HFF-Myc (cell line): ENCODE measurements around the gene CEMP1.
A peak's percentile ranks its signal among the peaks of the same experiment; 100 is the strongest.

Source experiments
- DNase-seq: peaks from one replicate; pipeline ENCODE4 v3.0.0-alpha.2; 2011; ENCODE audit warnings: low read depth; ENCODE audit errors: extremely low read depth
- H3K4me3 ChIP-seq: replicated peaks from 2 replicates; pipeline ENCODE4 v1.5.1; 2011; ENCODE audit warnings: low read depth, mild to moderate bottlenecking, control low read depth, low read length
- TF ChIP-seq, protein P1 (sequence below): IDR thresholded peaks from 2 replicates; pipeline ENCODE4 v1.5.1; 2012; ENCODE audit warnings: mild to moderate bottlenecking, low read depth, low read length, control low read depth; ENCODE audit errors: missing control alignments

CEMP1 gene

GRCh38 chr16:2501946-2502895, 29.0 kb downstream of the CEMP1 start:
- H3K4me3 ChIP-seq, result no peak overlapping the region
- no peak for DNase-seq
- TF ChIP-seq, protein P1, sequence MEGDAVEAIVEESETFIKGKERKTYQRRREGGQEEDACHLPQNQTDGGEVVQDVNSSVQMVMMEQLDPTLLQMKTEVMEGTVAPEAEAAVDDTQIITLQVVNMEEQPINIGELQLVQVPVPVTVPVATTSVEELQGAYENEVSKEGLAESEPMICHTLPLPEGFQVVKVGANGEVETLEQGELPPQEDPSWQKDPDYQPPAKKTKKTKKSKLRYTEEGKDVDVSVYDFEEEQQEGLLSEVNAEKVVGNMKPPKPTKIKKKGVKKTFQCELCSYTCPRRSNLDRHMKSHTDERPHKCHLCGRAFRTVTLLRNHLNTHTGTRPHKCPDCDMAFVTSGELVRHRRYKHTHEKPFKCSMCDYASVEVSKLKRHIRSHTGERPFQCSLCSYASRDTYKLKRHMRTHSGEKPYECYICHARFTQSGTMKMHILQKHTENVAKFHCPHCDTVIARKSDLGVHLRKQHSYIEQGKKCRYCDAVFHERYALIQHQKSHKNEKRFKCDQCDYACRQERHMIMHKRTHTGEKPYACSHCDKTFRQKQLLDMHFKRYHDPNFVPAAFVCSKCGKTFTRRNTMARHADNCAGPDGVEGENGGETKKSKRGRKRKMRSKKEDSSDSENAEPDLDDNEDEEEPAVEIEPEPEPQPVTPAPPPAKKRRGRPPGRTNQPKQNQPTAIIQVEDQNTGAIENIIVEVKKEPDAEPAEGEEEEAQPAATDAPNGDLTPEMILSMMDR, result no peak

DNA sequence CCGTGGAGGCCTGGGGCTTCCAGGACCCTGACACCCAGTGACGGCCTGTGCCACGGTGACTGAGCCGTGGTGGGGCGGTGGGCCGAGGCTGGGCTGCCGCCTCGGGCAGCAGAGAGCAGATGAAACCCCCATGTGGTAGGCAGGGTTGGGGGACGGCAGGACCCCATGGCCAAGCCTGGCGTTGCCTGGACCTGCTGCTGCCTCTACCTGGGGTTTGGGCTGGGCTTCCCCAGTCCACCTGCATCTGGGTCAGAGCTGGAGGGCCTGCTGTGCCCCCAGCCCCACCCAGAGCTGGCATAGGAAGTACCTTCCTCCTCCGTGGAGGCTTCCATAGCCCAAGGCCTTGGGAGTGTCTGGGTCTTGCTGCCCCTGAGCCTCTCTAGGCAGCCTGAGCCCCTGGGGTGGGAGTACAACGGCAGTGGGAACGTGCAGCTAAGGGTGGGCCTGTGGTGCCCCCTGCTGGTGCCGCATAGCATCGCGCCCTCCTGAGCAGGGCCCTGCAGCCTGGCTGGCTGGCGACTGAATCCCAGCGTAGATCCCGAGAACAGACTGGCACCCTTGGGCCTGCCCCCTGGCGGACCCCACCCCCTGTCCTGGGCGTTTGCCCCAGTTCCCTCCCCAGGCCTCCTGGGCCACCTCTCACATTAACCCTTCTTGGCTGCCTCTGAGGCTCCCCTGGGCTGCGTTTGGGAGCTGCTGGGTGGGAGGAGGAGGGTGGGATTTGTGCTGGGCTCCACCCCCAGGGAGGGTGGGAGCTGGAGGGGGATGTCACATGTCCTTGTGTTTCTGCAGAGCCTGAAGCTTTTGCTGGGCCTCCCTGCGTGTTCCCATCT, 30.1 kb downstream of the CEMP1 start:
- H3K4me3 ChIP-seq, result no peak overlapping the region
- TF ChIP-seq, protein P1, result peak; percentile 97
- DNase-seq, result peak; percentile 35

- no peak for DNase-seq
- no peak overlapping the region for H3K4me3 ChIP-seq
- TF ChIP-seq, protein P1, result no peak
These were observed 30.7 kb downstream of the CEMP1 start for GRCh38 chr16:2500430-2500917.

- no peak for DNase-seq
- TF ChIP-seq, protein P1, result no peak
- no peak overlapping the region for H3K4me3 ChIP-seq
These were observed 31.2 kb downstream of the CEMP1 start for GRCh38 chr16:2499890-2500429.

DNA sequence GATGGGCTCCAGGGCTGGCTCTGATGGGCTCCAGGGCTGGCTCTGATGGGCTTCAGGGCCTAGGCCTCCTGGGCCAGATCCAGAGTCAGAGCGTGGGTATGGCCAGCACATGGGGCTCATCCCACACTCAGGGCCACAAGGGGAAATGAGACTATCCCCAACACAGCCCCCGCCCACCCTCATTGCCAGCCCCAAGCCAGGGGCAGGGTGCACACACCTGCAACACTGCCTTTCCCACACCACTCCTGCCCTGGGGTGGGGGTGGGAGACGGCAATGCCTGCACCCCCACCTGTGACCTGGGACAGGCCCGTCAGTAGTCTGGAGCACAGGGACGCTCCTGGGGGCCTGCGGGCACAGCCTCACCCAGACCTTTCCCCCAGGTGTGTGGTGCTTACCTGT, 31.8 kb downstream of the CEMP1 start:
- H3K4me3 ChIP-seq, result no peak overlapping the region
- DNase-seq, result no peak
- TF ChIP-seq, protein P1, result no peak

DNA sequence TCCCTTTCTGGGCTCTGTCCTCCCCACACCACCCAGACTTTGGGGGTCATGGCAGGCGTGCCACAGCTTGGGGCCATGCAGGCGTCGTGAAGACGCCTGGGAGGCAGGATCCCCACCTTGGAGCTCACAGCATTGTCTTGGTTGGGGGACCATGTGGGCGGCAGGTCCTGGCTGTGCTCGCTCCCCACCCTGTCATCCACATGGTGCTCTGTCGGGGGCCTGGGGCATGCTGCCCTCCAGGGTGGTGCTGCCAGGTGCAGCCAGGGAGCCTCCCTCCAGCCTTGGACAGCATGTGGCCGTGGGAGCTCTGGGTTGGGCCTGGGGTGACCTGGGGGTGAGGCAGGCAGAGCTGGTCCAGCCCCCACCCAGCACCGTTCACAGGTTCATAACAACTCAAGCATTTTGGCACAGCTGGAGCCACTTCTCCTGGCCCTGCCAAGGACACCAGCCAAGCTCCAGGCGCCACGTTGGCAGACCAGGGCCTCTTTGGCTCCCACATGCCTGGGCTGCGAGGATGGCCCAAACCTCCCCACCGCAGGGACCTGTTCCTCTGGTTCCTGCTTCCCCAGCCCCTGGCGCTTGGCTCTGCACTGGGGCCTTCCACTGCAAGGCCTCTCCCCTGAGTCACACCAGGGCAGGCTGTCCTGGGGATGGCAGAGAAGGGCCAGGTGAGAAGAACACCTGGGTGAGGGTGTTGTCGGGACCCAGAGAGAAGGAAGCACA, 32.5 kb downstream of the CEMP1 start:
- H3K4me3 ChIP-seq, result no peak overlapping the region
- TF ChIP-seq, protein P1, result no peak

More for the DNA sequence above, 32.5 kb downstream of the CEMP1 start:
- no peak for DNase-seq
